Measurements from ENCODE around the gene CTU1. TPM values are rescaled to one million over a fixed set of nuclear protein-coding genes. Genes with fewer than 3 reads are reported as not detected.

Gene CTU1
- total and polyA plus RNA-seq, 10 of the 15 experiments (the other 5 are each of a cell fraction or from before 2014, with no cell fraction given), result 0.02 to 10.5 (median 3.0) TPM; not detected in 1

DNA sequence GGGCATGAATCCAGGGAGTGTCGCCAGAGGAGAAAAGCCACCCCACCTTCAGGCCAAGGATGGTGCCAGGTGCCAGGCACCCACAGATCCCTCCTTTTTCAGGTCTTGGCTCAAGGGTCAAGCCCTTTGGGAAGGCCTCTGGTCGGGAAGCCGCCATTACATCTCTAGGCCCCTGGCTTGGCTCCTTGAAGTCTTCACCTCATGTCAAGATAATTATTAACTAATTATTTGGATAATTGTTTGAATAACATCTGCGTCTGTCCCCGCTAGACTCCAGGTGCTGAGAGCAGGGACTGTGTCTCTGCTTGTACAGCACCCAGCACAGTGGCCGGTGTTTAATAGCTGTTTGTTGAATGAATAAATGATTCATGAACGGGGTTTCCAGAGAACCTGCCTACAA lies 44.5 kb downstream of the CTU1 start:
- Histone ChIP-seq H3K79me2 (ENCODE audit: control insufficient read depth, insufficient read depth, low read length) (no peaks in the 10 kb centered on the region), H3K9me3 (replicated peaks; ENCODE audit: control insufficient read depth, insufficient read depth, low read length) (no peaks in the 10 kb centered on the region), H3K9ac (ENCODE audit: control insufficient read depth, insufficient read depth, low read length) (no peak overlapping the region), H3K4me2 (ENCODE audit: control insufficient read depth, insufficient read depth) (no peak overlapping the region), H3K27me3 (replicated peaks in 1 of 2; ENCODE audit: control insufficient read depth in 2 of 2, insufficient read depth in 2 of 2, low read length in 1 of 2) (no peaks in the 10 kb centered on the region; a peak in 1 of 4 replicates), H3K27ac (ENCODE audit: control insufficient read depth, insufficient read depth) (no peak overlapping the region), H4K20me1 (ENCODE audit: control insufficient read depth, insufficient read depth) (no peaks in the 10 kb centered on the region), H3K36me3 (ENCODE audit: control insufficient read depth in 2 of 2, insufficient read depth in 2 of 2, low read length in 1 of 2) (no peaks in the 10 kb centered on the region), H3K4me3 (no peak overlapping the region), H3K4me1 (ENCODE audit: control insufficient read depth, insufficient read depth, low read length) (no peaks in the 10 kb centered on the region), H2AFZ (ENCODE audit: control insufficient read depth, low read depth, low read length) (no peak overlapping the region)
- DNase-seq (ENCODE audit: low read depth, low spot score) (no peak), FAIRE-seq (no peak), ATAC-seq (no peak)
- in situ Hi-C loops (cut with MboI), result no loop called here
- no peak for TF ChIP-seq SP1 (IDR thresholded peaks at IDR 0.05; ENCODE audit: low read depth, low read length)
- TF ChIP-seq, protein P1, sequence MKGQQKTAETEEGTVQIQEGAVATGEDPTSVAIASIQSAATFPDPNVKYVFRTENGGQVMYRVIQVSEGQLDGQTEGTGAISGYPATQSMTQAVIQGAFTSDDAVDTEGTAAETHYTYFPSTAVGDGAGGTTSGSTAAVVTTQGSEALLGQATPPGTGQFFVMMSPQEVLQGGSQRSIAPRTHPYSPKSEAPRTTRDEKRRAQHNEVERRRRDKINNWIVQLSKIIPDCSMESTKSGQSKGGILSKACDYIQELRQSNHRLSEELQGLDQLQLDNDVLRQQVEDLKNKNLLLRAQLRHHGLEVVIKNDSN (IDR thresholded peaks at IDR 0.05; ENCODE audit: borderline replicate concordance, extremely low read length, insufficient read depth, low read depth, low read length), result no peak
- TF ChIP-seq BCL11A (IDR thresholded peaks at IDR 0.05; ENCODE audit: low read depth, low read length), result no peak
- no peak for TF ChIP-seq CBFB (IDR thresholded peaks at IDR 0.05; ENCODE audit: low read depth)
- TF ChIP-seq ASH2L (IDR thresholded peaks at IDR 0.05; ENCODE audit: borderline replicate concordance, low read depth), result no peak
- TF ChIP-seq, protein P2, sequence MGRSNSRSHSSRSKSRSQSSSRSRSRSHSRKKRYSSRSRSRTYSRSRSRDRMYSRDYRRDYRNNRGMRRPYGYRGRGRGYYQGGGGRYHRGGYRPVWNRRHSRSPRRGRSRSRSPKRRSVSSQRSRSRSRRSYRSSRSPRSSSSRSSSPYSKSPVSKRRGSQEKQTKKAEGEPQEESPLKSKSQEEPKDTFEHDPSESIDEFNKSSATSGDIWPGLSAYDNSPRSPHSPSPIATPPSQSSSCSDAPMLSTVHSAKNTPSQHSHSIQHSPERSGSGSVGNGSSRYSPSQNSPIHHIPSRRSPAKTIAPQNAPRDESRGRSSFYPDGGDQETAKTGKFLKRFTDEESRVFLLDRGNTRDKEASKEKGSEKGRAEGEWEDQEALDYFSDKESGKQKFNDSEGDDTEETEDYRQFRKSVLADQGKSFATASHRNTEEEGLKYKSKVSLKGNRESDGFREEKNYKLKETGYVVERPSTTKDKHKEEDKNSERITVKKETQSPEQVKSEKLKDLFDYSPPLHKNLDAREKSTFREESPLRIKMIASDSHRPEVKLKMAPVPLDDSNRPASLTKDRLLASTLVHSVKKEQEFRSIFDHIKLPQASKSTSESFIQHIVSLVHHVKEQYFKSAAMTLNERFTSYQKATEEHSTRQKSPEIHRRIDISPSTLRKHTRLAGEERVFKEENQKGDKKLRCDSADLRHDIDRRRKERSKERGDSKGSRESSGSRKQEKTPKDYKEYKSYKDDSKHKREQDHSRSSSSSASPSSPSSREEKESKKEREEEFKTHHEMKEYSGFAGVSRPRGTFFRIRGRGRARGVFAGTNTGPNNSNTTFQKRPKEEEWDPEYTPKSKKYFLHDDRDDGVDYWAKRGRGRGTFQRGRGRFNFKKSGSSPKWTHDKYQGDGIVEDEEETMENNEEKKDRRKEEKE (IDR thresholded peaks at IDR 0.05), result no peak
- no peak for TF ChIP-seq TBL1XR1 (IDR thresholded peaks at IDR 0.05; ENCODE audit: low read depth, low read length)
- no peak for TF ChIP-seq NFXL1 (IDR thresholded peaks at IDR 0.05; ENCODE audit: borderline replicate concordance)
- TF ChIP-seq BMI1 (IDR thresholded peaks at IDR 0.05; ENCODE audit: borderline replicate concordance), result no peak
- no peak for TF ChIP-seq KDM1A (IDR thresholded peaks at IDR 0.05; ENCODE audit: borderline replicate concordance)
- TF ChIP-seq HDAC2 (IDR thresholded peaks at IDR 0.05), result no peak
- TF ChIP-seq CEBPB (IDR thresholded peaks at IDR 0.05; ENCODE audit: borderline replicate concordance in 1 of 2, low read depth in 2 of 2, low read length in 2 of 2), result no peak
- no peak for TF ChIP-seq CHD2 (IDR thresholded peaks at IDR 0.05; ENCODE audit: borderline replicate concordance, low read depth, low read length)
- no peak for TF ChIP-seq EZH2 (IDR thresholded peaks at IDR 0.05; ENCODE audit: borderline replicate concordance, control insufficient read depth, low read depth, low read length)
- no peak for TF ChIP-seq LARP7 (IDR thresholded peaks at IDR 0.05)
- TF ChIP-seq NBN (IDR thresholded peaks at IDR 0.05), result no peak
- TF ChIP-seq, protein P3, sequence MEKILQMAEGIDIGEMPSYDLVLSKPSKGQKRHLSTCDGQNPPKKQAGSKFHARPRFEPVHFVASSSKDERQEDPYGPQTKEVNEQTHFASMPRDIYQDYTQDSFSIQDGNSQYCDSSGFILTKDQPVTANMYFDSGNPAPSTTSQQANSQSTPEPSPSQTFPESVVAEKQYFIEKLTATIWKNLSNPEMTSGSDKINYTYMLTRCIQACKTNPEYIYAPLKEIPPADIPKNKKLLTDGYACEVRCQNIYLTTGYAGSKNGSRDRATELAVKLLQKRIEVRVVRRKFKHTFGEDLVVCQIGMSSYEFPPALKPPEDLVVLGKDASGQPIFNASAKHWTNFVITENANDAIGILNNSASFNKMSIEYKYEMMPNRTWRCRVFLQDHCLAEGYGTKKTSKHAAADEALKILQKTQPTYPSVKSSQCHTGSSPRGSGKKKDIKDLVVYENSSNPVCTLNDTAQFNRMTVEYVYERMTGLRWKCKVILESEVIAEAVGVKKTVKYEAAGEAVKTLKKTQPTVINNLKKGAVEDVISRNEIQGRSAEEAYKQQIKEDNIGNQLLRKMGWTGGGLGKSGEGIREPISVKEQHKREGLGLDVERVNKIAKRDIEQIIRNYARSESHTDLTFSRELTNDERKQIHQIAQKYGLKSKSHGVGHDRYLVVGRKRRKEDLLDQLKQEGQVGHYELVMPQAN (conservative IDR thresholded peaks at IDR 0.05), result no peak
- WGBS (ENCODE audit: insufficient coverage, insufficient replicate concordance, low lambda C conversion rate, missing lambda C conversion rate), result 64% methylated on average over 7 of the region's 7 CpGs
- ChIA-PET POLR2A (no interaction called here), CTCF (no interaction called here), SMC1A (ENCODE audit: uncharacterized antibody, unreplicated experiment) (no interaction called here), RAD21 (ENCODE audit: unreplicated experiment) (no interaction called here)
- intact Hi-C loops (cut with micrococcal nuclease; ENCODE audit: unreplicated experiment), result no loop called here
- BruUV-seq (replicated peaks), result no TSS peak

Data from GM12878 (cell line).